DMS114 treated with DMSO at 0.1 percent for 48 hours (cell line): ENCODE results near the gene CTXND1.
"Not testable (repeated sequence)": the region's sequence is repeated elsewhere in the genome, so short reads cannot be mapped to it uniquely, and the experiment has no call there.

ENCODE experiments used
- DNase-seq: peaks from one replicate; lab custom pipeline; 2025; ENCODE audit not compliant: unreplicated experiment; lab: John Stamatoyannopoulos, UW

Gene CTXND1

DNA sequence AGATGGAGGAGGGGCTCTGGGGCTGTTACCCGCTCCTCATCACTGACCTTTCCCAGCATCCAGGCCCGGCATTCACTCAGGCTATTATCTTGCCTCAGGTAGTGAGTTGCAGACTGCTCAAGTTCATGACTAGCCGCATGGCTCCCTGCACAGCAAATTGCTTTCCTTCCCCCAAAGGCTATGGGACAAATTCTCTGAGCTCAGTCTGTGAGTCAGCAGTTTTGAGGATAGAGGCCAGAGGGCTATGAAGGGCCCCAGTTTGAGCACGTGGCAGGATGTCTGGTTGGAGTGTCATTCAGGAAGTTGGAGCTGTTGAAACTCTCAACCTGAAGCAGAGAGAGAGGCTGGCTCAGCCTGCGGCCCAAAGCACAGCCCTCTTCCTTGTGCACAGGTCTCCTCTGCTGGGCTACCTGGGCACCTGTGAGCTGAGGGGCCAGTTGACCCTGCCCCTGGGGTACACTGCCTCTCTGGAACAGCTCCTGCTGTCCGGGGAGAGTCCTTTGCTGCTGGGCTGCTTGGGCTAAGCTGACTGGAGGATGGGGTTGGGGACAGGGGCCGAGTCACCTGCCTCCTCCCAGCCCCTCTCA lies 91.3 kb downstream of the CTXND1 start:
- DNase-seq = no peak

DNA sequence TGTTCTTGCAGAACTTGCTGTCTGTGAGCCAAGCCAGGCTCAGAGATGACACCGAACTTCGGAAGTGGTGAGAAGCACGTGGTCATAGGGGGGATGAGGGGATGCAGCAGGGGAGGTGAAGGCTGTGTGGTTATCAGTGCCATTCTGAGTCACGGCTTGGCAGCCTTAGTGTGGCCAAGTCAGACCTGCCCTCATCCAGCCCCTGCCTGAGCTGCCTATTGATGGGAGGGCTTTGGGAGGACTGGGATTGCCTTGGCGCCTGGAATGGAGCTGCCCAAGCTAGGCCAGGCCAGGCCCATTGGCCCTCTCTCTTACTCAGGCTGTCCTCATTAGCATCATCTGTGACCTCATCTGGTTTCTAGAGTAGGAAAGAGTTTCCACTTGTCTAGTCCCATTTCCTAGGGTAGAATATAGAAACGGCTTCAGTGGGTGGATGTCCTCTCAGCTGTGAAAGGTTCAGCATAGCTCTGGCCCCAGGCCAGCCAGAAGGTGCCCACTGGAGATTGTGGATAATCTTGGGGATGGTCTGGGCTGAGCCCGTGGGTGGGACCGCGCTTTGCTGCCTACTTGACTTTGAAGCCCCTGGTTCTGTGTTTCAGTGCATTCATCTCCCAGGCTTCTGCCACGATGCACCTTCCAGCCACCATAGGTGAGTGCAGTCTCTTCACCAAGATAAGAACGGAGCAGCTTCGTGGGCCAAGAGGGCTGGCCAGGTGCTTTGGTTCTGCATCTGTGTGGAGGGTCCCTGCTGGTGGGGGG lies 92.0 kb downstream of the CTXND1 start:
- DNase-seq = no peak

DNA sequence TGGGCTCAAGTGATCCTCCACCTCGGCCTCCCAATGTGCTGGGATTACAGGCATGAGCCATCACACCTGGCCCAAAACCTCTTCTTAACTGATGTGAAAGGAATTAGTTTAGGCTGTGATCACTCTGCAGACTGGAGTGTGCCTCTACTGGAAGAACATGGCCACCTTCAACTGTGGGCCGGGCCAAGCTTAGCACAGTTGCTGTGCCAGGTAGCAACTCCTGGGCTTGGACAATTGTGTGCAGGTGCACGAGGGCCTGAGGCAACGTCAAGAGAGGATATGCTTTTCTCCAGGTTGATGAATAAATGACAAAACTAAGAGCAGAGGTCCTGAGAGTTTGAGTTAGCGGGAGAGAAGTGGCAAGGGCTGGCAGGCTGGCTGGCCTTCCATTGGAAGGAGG lies 92.7 kb downstream of the CTXND1 start:
- no peak for DNase-seq

DNA sequence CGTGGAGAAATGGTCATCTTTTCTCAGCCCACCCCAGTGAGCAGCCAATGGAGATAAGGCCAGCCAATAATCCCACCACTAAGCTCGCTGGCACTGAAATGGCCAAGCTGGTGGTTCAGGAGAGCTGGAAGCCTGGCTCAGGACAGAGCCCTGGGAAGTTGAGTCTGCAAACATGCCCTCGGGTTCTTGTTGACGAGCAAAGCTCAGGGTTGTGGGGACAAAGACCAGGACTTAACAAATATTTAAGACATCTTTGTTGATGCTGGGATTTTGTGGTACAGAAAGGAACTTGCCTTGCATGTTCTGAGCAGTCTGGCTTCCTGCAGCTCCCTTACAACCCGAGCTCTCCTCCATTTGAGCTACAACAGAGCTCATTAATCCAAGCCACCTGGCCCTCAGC lies 94.8 kb downstream of the CTXND1 start:
- no peak for DNase-seq

DNA sequence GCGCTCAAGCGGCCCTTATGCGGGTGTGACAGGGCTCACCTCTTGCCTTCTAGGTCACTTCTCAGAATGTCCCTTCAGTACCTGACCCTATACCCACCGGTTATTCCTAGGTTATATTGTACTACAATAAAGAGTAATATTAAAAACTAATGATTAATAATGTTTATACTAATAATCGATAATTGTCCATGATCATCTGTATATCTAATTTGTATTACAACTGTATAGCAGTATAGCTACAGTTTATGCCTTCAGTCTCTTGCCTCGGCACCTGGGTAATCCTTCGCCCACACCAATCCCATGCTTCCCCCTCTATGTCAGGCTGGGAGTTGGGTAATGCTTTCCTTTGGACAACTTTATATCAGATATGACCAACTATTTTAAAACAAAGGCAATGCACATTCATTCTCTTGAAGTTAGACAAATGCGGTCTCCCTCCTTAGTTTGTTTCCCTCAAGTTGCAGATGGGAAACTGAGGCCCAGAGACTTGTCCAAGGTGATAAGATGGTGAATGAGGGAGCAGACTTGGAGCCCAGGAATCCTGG lies 95.8 kb downstream of the CTXND1 start:
- no peak for DNase-seq

DNA sequence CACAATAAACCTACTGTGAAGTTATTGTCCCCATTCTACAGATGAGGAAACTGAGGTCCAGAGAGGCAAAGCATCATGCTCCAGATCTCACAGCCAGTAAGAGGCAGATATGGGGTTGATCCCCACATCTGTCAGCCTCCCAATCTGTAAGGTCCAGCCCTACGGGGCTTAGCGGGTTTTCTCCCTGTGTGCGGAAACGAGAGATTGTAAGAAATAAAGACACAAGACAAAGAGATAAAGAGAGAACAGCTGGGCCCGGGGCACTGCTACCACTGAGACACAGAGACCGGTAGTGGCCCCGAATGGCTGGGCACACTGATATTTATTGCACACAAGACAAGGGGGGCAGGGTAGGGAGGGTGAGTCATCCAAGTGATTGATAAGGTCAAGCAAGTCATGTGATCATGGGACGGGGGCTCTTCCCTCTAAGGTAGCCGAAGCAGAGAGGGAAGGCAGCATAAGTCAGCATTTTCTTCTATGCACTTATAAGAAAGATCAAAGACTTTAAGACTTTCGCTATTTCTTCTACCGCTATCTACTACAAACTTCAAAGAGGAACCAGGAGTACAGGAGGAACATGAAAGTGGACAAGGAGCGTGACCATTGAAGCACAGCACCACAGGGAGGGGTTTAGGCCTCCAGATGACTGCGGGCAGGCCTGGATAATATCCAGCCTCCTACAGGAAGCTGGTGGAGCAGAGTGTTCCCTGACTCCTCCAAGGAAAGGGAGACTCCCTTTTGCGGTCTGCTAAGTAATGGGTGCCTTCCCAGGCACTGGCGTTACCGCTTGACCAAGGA lies 96.4 kb downstream of the CTXND1 start:
- not testable (repeated sequence) for DNase-seq

DNA sequence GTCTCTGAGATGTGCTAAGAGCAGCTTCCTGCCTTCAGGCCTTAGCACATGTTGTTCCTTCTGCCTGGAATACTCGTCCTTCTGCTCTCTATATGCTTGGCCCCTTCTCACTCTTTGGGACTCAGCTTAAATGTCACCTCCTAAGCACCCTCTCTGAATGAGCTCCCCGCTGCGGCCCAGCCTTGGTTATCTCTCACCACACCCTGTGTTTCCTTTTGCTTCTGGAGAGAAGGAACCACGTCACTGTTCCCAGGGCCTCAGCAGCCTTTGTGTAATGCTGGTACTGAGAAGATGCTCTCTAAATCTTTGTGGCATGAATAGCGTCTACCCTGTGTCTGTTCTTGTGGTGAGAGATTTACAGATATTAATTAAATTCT lies 97.0 kb downstream of the CTXND1 start:
- no peak for DNase-seq

DNA sequence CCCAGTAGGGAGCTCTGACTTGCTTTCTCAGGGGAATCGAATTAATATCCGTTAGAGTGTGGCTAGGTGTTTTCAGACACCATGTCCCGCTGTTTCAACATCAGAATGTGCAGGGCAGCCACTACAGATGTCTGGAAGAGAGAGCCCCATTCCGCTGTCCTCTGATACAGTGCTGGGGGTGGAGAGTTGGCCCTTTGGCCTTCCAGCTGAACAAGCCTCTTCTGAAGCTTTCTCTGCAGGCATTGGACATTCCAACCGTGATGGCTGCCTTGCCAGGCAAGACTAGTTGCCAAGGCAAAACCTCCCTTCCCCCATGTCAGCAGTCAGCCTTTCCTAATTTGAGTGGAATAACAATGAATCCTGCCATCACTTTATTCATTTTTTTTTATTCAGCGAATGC lies 97.7 kb downstream of the CTXND1 start:
- no peak for DNase-seq

DNA sequence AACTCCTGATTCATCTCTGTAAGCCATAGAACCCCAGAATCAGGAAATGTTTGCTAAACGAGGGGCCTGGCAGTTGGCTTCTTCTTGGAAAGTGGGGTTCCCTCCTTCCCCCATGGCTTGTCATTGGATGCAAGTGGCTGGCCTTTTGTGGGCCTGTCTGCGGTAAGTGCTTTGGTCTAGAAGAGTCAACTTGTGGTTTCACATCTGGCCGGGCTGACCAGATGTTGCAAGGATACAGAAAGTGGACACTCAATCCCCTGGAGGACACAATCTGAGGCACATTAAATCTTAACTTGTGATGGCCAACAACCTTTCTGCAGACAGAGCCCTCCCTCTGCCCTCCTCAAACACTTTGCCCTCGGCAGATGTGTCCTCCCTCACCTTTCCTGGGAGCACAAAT lies 98.1 kb downstream of the CTXND1 start:
- DNase-seq = no peak

DNA sequence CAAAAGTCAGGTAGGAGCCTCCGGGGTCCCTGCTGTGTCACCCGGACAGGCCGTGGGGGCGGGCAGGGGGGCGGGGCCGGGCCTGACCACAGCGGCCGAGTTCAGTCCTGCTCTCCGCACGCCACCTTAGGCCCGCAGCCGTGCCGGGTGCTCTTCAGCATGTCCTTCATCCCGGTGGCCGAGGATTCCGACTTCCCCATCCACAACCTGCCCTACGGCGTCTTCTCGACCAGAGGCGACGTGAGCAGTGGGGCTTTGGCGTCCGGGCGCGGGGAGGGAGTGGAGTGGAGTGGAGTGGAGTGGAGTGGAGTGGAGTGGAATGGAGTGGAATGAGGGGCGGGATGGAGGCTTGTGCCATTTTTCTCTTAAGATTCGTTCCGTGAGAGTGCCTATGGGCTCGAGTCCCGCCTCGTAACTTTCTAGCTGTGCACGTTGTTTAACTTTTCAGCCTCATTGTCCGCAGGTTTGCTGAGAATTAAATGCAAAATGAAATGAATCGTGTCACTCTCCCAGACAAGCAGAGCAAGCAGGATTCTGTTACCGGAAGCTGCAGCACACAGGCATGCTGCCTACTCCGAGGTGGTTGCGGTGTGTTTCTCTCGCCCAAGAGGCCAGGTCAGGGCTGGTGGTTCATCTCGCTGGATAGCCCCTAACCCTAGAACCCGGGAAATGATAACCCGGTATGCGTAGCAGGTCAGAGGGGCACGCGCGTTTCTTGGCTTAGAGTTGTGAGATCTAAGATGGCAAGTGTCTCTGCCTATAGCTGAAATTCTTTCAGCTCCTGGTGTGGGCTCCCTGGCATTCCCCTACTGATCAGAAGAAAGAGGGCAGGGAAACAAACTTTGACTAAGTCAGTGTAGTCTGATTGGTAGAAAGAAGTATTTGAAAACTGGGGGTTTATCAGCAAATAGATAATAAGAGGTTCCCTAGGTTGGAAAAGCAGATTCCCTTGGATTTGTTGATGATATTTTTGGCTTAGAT lies 98.8 kb downstream of the CTXND1 start, which contains the start of gene FAH:
FAH (plus strand) TSS at position 104 of the 981 bp plus-strand sequence; CDS start at position 160, 56 bp downstream.
- DNase-seq = peak; percentile 33

DNA sequence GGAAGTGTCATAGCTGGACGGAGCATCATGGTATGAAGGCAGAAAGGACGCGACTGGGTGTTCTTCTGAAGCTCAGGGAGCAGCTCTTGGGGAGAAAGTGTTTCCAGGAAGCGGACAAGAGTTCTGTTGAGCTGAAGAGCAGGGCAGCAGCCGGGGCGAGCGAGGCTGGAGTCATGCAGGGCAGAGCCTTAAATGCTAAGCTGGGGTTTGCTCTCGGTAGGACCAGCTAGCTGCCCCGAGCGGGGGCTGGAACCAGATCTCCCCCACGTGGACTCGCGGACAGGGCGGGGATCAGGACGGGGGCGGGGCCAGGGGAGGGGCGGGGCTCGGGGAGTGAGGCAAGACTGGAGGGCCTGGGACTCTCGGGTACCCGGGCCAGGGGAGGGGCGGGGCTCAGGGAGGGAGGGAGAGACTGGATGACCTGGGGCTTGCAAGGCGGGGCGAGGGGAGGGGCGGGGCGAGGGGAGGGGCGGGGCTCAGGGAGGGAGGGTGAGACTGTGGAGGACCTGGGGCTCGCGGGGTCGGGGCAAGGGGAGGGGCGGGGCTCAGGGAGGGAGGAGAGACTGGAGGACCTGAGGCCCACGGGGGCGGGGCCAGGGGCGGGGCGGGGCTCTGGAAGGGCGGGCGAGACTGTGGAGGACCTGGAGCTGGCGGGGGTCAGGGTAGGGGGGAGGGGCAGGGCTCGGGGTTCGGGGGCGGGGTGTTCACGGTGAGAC lies 99.7 kb downstream of the CTXND1 start:
- peak; percentile 76 for DNase-seq

DNA sequence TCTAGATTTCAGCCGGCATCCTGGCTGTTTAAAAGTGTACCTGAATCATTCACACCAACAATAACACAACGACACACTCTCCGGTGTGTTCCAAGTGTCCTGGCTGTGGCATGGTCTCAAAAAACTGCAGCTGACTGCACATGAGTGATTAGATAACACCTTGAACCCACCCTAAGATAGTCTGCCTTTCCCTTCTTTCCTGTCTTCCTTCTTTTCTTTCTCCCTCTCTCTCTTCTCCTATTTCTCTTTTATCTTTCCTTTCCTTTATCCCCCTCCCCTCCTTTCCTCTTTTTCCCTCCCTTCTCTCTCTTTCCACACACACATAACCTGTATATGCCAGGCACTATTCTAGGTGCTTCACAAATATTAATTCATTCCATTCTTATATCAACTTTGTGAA lies 100.4 kb downstream of the CTXND1 start:
- DNase-seq = no peak

DNA sequence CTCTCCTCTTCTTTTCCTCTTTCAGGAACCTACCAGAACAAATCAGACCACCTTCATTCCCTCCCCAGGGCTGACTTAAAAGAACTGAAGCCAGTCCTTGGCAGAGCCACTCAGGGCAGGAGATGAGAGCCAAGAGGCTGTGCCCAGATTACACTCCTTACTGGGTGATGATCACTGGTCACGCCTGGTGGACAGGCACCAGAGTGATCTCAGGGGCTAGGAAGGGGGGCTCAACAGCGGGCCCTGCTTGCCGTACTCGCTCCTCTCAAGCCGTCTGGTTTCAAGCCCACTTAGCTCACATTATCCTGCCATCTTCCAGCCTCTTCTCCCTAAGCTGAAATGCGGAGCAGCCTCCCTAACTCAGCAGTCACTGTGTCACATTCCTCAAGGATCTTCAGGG lies 100.9 kb downstream of the CTXND1 start:
- DNase-seq = no peak
